NCI-H1694 treated with DMSO at 0.1 percent for 48 hours (cell line): ENCODE data around the gene LHX2.

Source experiments
- DNase-seq: peaks from one replicate; lab custom pipeline; 2025; lab: John Stamatoyannopoulos, UW

LHX2 gene

GRCh38 chr9:124033348-124033747, 21.8 kb downstream of the LHX2 start:
- DNase-seq = no peak

GRCh38 chr9:124033967-124034366, 22.4 kb downstream of the LHX2 start:
- DNase-seq = no peak

GRCh38 chr9:124035001-124035650, 23.6 kb downstream of the LHX2 start:
- no peak for DNase-seq

- no peak for DNase-seq
These were observed 25.0 kb downstream of the LHX2 start for GRCh38 chr9:124036578-124036977.

GRCh38 chr9:124037790-124038189, 26.2 kb downstream of the LHX2 start:
- DNase-seq = no peak

GRCh38 chr9:124038239-124038638, 26.7 kb downstream of the LHX2 start:
- no peak for DNase-seq

GRCh38 chr9:124038790-124039633, 27.4 kb downstream of the LHX2 start:
- no peak for DNase-seq

- DNase-seq = no peak
These were observed 28.8 kb downstream of the LHX2 start for GRCh38 chr9:124040186-124040931.

GRCh38 chr9:124040935-124041816, 29.6 kb downstream of the LHX2 start:
- peak; percentile 38 for DNase-seq

- no peak for DNase-seq
These were observed 30.2 kb downstream of the LHX2 start for GRCh38 chr9:124041817-124042116.

- no peak for DNase-seq
These were observed 30.7 kb downstream of the LHX2 start for GRCh38 chr9:124042201-124042721.

- no peak for DNase-seq
These were observed 32.9 kb downstream of the LHX2 start for GRCh38 chr9:124044448-124044847.

- DNase-seq = no peak
These were observed 33.7 kb downstream of the LHX2 start for GRCh38 chr9:124045076-124045829.

GRCh38 chr9:124045830-124046177, 34.2 kb downstream of the LHX2 start:
- DNase-seq = no peak

GRCh38 chr9:124046189-124046588, 34.6 kb downstream of the LHX2 start:
- DNase-seq = no peak

GRCh38 chr9:124047251-124047672, 35.7 kb downstream of the LHX2 start:
- no peak for DNase-seq

GRCh38 chr9:124050955-124051354, 39.4 kb downstream of the LHX2 start:
- DNase-seq = no peak

GRCh38 chr9:124052401-124052800, 40.8 kb downstream of the LHX2 start:
- DNase-seq = no peak

GRCh38 chr9:124054582-124055227, 43.1 kb downstream of the LHX2 start:
- no peak for DNase-seq

- DNase-seq = no peak
These were observed 49.5 kb downstream of the LHX2 start for GRCh38 chr9:124060844-124061605.
